NCI-H82 (cell line): ENCODE results near the gene SMS.

Experiments used
- DNase-seq: peaks from one replicate; lab custom pipeline; 2025; lab: John Stamatoyannopoulos, UW

Gene SMS

GRCh38 chrX:21940356-21940829 is at the start of gene SMS:
SMS (plus strand) TSS chrX:21940709; CDS start chrX:21940825, 116 bp downstream.
- DNase-seq, result peak; percentile 83

GRCh38 chrX:21905313-21905712 is 35.2 kb upstream of the SMS start:
- no peak for DNase-seq

GRCh38 chrX:21905953-21906352 is 34.6 kb upstream of the SMS start:
- DNase-seq, result no peak

- no peak for DNase-seq
Measured at GRCh38 chrX:21907260-21907659, 33.2 kb upstream of the SMS start.

GRCh38 chrX:21911481-21911880 is 29.0 kb upstream of the SMS start:
- no peak for DNase-seq

- DNase-seq, result no peak
Measured at GRCh38 chrX:21912220-21912619, 28.3 kb upstream of the SMS start.

GRCh38 chrX:21912989-21913388 is 27.5 kb upstream of the SMS start:
- DNase-seq, result no peak

- no peak for DNase-seq
Measured at GRCh38 chrX:21926116-21926515, 14.4 kb upstream of the SMS start.

- no peak for DNase-seq
Measured at GRCh38 chrX:21926527-21927278, 13.8 kb upstream of the SMS start.

GRCh38 chrX:21929209-21929608 is 11.3 kb upstream of the SMS start:
- no peak for DNase-seq

- no peak for DNase-seq
Measured at GRCh38 chrX:21930986-21931385, 9.5 kb upstream of the SMS start.

- DNase-seq, result no peak
Measured at GRCh38 chrX:21932292-21933002, 8.1 kb upstream of the SMS start.

- no peak for DNase-seq
Measured at GRCh38 chrX:21933077-21933476, 7.4 kb upstream of the SMS start.

- no peak for DNase-seq
Measured at GRCh38 chrX:21934414-21934813, 6.1 kb upstream of the SMS start.

- no peak for DNase-seq
Measured at GRCh38 chrX:21939906-21940305, 603 bp upstream of the SMS start.

- DNase-seq, result no peak
Measured at GRCh38 chrX:21943460-21944135, 3.1 kb downstream of the SMS start.

GRCh38 chrX:21944136-21944615 is 3.7 kb downstream of the SMS start:
- no peak for DNase-seq

GRCh38 chrX:21946925-21947641 is 6.6 kb downstream of the SMS start:
- DNase-seq, result peak; percentile 75

- no peak for DNase-seq
Measured at GRCh38 chrX:21947671-21948070, 7.2 kb downstream of the SMS start.

- no peak for DNase-seq
Measured at GRCh38 chrX:21948897-21949578, 8.5 kb downstream of the SMS start.

- no peak for DNase-seq
Measured at GRCh38 chrX:21949689-21950088, 9.2 kb downstream of the SMS start.
